ENCODE results near the gene GDPD4.

GDPD4 gene

DNA sequence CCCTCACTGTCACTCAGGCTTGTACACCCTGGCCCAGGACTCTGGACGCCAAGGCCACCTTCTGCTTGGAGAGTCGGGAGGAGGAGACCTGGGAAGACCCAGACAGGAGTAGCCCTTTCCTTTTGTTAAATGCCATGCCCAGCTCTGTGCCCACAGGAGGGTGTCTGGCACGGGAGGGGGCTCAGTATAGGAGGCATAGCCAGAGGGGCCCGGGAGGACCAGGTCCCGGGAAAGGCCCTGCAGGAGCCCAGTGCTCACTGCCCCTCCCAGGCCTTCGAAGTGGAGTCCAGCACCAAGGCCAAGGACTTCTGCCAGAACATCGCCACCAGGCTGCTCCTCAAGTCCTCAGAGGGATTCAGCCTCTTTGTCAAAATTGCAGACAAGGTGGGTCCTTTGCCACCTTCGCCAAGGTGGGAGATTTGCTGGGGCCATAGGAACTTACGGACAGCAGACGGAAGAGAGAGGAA is 94.4 kb downstream of the GDPD4 start:
- Histone ChIP-seq H3K9ac (ENCODE audit: low read length) (no peak overlapping the region), H3K36me3 (ENCODE audit: low read length) (no peaks in the 10 kb centered on the region), H3K4me2 (ENCODE audit: low read depth, low read length, poor library complexity, severe bottlenecking) (no peak overlapping the region), H3K27me3 (ENCODE audit: low read length) (no peaks in the 10 kb centered on the region), H3K27ac (ENCODE audit: low read depth, low read length) (no peak overlapping the region), H3K79me2 (ENCODE audit: insufficient read depth, low read length) (no peaks in the 10 kb centered on the region), H2AFZ (ENCODE audit: low read depth, low read length, severe bottlenecking) (no peak overlapping the region), H3K9me2 (replicated peaks; ENCODE audit: insufficient read depth, low read length) (no peaks in the 10 kb centered on the region), H3K9me3 (ENCODE audit: insufficient read depth, low read length) (no peaks in the 10 kb centered on the region), H4K20me1 (ENCODE audit: low read depth, low read length) (no peaks in the 10 kb centered on the region), H3F3A (ENCODE audit: insufficient read depth) (no peaks in the 10 kb centered on the region), H3K4me3 (ENCODE audit: insufficient read depth, low read length, poor library complexity, severe bottlenecking) (no peak overlapping the region)
- TF ChIP-seq, protein P1, sequence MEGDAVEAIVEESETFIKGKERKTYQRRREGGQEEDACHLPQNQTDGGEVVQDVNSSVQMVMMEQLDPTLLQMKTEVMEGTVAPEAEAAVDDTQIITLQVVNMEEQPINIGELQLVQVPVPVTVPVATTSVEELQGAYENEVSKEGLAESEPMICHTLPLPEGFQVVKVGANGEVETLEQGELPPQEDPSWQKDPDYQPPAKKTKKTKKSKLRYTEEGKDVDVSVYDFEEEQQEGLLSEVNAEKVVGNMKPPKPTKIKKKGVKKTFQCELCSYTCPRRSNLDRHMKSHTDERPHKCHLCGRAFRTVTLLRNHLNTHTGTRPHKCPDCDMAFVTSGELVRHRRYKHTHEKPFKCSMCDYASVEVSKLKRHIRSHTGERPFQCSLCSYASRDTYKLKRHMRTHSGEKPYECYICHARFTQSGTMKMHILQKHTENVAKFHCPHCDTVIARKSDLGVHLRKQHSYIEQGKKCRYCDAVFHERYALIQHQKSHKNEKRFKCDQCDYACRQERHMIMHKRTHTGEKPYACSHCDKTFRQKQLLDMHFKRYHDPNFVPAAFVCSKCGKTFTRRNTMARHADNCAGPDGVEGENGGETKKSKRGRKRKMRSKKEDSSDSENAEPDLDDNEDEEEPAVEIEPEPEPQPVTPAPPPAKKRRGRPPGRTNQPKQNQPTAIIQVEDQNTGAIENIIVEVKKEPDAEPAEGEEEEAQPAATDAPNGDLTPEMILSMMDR (IDR thresholded peaks at IDR 0.05; ENCODE audit: insufficient read depth, low read length, poor library complexity, severe bottlenecking): no peak
- no peak for TF ChIP-seq EZH2phosphoT487 (conservative IDR thresholded peaks at IDR 0.05; ENCODE audit: low read length)

DNA sequence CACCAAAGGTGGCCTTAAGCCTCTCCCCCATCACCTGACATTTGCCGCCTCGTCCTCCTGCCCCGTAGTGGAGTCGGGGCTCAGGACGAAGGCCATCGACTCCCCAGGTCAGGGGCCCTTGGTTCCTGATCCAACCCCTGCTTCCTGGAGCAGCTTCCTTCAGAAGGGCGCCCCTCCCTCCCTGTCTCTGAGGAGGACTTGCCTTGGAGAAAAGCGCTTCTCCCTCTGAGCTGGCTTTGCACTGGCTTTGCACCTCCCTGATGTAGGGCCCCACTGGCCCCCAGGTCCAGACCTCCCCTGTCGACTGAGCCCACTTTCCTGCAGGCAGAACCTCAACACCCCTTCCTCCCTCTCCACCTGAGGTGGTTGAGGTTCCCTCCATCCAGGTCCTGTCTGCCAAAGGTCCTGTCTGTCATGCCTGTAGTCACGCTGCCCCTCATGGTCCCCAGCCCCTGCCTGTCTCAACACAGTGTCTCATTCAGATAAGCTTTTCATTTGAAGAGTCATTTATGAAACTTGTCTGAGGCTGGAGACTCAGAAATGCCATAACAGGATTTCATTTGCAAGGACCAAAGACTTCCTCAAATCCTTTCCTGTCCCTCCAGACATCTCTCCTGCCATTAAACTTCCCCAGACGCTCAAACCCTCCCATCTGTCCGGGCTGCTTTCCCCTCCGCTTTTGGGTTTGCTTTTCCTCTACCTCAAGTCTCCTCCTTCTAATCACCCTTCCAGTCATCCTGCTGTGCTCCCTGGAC is 95.0 kb downstream of the GDPD4 start:
- no peak for TF ChIP-seq EZH2phosphoT487 (conservative IDR thresholded peaks at IDR 0.05; ENCODE audit: low read length)
- TF ChIP-seq, protein P1 (IDR thresholded peaks at IDR 0.05; ENCODE audit: insufficient read depth, low read length, poor library complexity, severe bottlenecking): no peak
- Histone ChIP-seq H3K4me2 (ENCODE audit: low read depth, low read length, poor library complexity, severe bottlenecking) (no peak overlapping the region), H3K36me3 (ENCODE audit: low read length) (no peaks in the 10 kb centered on the region), H2AFZ (ENCODE audit: low read depth, low read length, severe bottlenecking) (no peak overlapping the region), H3K79me2 (ENCODE audit: insufficient read depth, low read length) (no peaks in the 10 kb centered on the region), H3K9ac (ENCODE audit: low read length) (no peak overlapping the region), H3K4me3 (ENCODE audit: insufficient read depth, low read length, poor library complexity, severe bottlenecking) (no peak overlapping the region), H3K27me3 (ENCODE audit: low read length) (no peaks in the 10 kb centered on the region), H4K20me1 (ENCODE audit: low read depth, low read length) (no peaks in the 10 kb centered on the region), H3K9me2 (replicated peaks; ENCODE audit: insufficient read depth, low read length) (no peaks in the 10 kb centered on the region), H3K27ac (ENCODE audit: low read depth, low read length) (no peak overlapping the region), H3K9me3 (ENCODE audit: insufficient read depth, low read length) (no peaks in the 10 kb centered on the region), H3F3A (ENCODE audit: insufficient read depth) (no peaks in the 10 kb centered on the region)

DNA sequence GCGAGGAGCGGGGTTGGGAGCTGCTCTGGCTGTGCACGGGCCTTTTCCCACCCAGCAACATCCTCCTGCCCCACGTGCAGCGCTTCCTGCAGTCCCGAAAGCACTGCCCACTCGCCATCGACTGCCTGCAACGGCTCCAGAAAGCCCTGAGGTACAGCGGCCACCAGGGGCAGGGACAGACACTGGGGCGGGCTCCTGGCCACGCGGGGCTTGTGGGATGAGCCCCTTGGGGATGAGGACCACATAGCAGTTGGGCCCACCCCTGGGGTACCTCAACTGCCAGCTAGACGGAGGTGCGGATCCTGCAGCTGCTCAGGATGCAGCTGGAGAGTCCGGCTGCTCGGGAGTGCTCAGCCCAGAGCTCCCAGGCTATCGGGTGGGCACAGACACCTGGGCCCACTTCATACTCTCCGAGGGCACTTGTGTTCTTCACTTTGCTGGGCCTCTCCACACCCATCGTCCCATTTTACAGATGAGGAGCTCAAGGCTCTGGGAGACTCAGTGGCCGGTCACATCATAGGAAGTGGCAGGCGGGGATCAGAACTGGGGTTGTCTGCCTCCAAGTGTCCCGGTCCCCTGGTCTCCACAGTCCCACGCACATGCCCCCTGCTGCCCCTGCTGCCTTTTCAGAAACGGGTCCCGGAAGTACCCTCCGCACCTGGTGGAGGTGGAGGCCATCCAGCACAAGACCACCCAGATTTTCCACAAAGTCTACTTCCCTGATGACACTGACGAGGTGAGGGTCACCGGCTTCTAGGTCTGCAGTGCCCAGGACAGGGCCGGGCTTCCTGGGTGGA is 95.8 kb downstream of the GDPD4 start:
- Histone ChIP-seq H3K9ac (ENCODE audit: low read length) (no peak overlapping the region), H2AFZ (ENCODE audit: low read depth, low read length, severe bottlenecking) (no peak overlapping the region), H3K36me3 (ENCODE audit: low read length) (no peaks in the 10 kb centered on the region), H4K20me1 (ENCODE audit: low read depth, low read length) (no peaks in the 10 kb centered on the region), H3K27ac (ENCODE audit: low read depth, low read length) (no peak overlapping the region), H3K4me3 (ENCODE audit: insufficient read depth, low read length, poor library complexity, severe bottlenecking) (no peak overlapping the region), H3K4me2 (ENCODE audit: low read depth, low read length, poor library complexity, severe bottlenecking) (no peak overlapping the region), H3K27me3 (ENCODE audit: low read length) (no peaks in the 10 kb centered on the region), H3K79me2 (ENCODE audit: insufficient read depth, low read length) (no peaks in the 10 kb centered on the region), H3K9me3 (ENCODE audit: insufficient read depth, low read length) (no peaks in the 10 kb centered on the region), H3K9me2 (replicated peaks; ENCODE audit: insufficient read depth, low read length) (no peaks in the 10 kb centered on the region), H3F3A (ENCODE audit: insufficient read depth) (no peaks in the 10 kb centered on the region)
- TF ChIP-seq EZH2phosphoT487 (conservative IDR thresholded peaks at IDR 0.05; ENCODE audit: low read length): no peak
- TF ChIP-seq, protein P1 (IDR thresholded peaks at IDR 0.05; ENCODE audit: insufficient read depth, low read length, poor library complexity, severe bottlenecking): no peak

Measured in SU-DHL-6 (cell line).